Kidney tubule cell (primary cell): ENCODE data around the gene MBD3L4.
"Not testable (repeated sequence)": the region's sequence is repeated elsewhere in the genome, so short reads cannot be mapped to it uniquely, and the experiment has no call there.

Experiments
- DNase-seq: peaks from one replicate; pipeline ENCODE4 v3.0.0-alpha.2; 2018; ENCODE audit warnings: low spot score

Gene MBD3L4

DNA sequence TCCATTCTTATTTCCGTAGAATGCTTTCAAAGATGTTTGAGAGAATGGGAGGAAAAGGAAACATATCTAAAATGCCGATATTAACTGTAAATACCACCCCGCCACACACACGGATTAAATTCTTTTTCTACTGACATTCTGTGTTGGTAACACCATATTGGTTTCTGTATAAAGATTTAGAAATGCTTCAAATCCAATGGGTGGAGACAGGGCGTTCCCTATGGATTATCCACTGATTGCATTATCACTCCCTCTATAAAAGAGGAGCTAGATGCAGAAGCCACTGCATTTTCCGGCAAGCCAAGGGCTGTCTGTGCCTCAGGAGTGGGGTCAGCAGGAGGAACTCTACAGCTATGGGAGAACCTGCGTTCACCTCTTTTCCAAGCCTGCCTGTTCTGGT is 9.0 kb upstream of the MBD3L4 start, which contains the start of gene MBD3L2:
TSS of gene MBD3L2 (plus strand) at position 301 of the 400 bp plus-strand sequence. CDS start at position 354, 53 bp downstream.
- not testable (repeated sequence) for DNase-seq

GRCh38 chr19:7041563-7041962 is 1.6 kb upstream of the MBD3L4 start:
- DNase-seq: not testable (repeated sequence)

DNA sequence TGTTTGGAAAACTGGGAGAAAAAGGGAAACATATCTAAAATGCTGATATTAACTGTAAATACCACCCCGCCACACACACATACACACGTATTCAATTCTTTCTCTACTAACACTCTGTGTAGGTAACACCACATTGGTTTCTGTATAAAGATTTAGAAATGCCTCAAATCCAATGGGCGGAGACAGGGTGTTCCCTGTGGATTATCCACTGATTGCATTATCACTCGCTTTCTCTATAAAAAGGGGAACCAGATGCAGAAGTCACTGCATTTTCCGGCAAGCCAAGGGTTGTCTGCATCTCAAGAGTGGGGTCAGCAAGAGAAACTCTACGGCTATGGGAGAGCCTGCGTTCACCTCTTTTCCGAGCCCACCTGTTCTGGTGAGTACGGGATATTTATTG is 9.7 kb downstream of the MBD3L4 start, which contains the start of gene MBD3L5:
TSS of gene MBD3L5 (plus strand) at position 301 of the 400 bp plus-strand sequence. CDS start at position 335, 34 bp downstream.
- not testable (repeated sequence) for DNase-seq

- not testable (repeated sequence) for DNase-seq
These were observed 11.2 kb downstream of the MBD3L4 start for GRCh38 chr19:7028790-7029189.

DNA sequence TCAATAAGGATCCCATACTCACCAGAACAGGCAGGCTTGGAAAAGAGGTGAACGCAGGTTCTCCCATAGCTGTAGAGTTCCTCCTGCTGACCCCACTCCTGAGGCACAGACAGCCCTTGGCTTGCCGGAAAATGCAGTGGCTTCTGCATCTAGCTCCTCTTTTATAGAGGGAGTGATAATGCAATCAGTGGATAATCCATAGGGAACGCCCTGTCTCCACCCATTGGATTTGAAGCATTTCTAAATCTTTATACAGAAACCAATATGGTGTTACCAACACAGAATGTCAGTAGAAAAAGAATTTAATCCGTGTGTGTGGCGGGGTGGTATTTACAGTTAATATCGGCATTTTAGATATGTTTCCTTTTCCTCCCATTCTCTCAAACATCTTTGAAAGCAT is 18.6 kb downstream of the MBD3L4 start, which contains the start of gene MBD3L2B:
TSS of gene MBD3L2B (minus strand) at position 101 of the 400 bp plus-strand sequence. CDS start at position 67, 34 bp downstream.
- DNase-seq: not testable (repeated sequence)

- DNase-seq: no peak
These were observed 21.2 kb downstream of the MBD3L4 start for GRCh38 chr19:7018828-7019227.

DNA sequence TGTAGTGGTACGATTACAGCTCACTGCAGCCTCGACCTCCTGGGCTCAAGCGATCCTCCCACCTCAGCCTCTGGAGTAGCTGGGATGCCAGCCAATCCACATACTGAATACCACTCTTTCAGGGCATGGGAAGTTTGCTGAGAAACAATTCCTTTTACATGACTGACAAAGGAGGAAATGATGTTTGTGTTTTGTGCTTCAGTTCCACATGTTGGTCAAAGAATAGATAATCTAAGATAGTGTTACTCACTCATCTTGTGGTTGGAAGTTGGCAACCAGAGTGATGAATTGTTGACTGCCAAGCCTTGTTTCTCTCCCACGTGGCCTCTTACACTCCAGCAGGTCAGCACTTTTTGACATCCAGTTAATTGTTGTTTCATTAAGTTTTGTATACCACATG is 26.3 kb downstream of the MBD3L4 start:
- DNase-seq: peak; percentile 88

DNA sequence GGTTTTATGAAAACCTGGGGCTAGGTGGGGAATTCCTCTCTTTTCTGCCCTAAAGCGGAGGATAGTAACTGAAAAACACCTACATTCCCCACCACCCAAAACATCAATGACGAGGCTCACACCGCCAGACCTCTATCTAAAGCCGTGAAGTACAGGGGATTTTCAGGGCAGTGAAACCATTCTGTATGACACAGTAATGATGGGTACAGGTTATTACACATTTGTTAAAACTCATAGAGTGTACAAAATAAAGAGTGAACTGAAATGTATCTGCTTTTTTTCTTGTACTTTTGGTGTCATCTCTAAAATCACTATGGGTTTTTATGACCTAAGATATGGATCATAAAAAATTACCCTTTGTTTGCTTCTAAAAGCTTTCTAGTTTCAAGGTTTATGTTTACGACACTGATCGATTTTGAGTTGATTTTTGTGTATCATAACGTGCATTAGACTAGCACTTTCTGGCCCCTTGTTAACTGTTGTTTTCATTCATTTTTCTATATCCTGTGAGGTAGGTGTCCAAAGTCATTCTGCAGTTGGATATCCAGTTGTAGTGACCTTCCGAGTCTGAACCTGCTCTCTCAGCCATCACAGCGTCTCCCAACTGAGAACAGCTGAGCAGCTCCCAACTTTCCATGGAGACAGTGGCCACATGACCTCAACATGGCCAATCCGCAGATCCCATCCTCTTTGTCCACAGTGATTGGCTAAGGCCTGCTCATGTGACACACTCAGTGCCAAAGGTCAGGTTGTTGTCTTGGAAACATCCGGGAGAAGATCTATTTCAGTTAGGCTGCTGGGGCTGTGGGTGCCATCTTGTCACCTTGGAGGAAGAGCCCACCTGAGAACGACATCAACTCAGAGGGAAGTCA is 29.0 kb downstream of the MBD3L4 start:
- DNase-seq: no peak

GRCh38 chr19:7007859-7008258 is 32.1 kb downstream of the MBD3L4 start:
- DNase-seq: no peak

DNA sequence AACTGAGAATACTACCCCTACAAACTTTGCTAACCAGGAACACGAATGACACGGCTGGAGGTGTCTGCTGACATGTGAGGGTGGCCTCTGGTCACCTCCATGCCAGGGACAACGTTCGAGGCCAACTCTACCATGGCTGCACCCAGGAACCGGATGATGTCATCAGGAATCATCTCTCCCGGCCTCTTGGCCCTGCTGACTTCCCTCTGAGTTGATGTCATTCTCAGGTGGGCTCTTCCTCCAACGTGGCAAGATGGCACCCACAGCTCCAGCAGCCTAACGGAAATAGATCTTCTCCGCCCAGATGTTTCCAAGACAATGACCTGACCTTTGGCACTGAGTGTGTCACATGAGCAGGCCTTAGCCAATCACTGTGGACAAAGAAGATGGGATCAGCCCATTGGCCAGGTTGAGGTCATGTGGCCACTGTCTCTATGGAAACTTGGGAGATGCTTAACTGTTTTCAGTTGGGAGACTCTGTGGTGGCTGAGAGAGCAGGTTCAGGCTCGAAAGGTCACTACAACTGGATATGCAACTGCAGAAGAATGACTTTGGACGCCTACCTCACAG is 33.8 kb downstream of the MBD3L4 start:
- DNase-seq: no peak

DNA sequence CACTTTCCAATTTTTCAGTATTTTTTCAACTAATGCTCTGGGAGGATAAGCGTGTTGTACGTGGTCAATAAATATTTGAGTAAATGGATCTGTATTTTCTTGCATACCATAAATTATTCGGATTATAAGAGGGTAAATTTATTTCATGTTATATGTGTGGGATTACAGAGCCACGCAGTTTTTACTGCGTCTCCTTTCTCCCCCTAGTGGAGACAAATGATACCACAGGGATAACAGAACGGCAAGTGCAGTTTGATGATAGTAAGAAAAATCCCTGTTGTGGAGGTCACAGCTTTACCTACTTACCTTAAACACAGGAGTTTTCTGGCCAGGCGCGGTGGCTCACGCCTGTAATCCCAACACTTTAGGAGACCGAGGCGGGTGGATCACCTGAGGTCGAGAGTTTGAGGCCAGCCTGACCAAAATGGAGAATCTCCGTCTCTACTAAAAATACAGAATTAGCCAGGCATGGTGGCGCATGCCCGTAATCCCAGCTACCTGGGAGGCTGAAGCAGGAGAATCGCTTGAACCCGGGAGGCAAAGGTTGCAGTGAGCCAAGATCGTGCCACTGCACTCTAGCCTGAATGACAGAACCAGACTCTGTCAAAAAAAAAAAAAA is 35.6 kb downstream of the MBD3L4 start:
- DNase-seq: peak; percentile 37

DNA sequence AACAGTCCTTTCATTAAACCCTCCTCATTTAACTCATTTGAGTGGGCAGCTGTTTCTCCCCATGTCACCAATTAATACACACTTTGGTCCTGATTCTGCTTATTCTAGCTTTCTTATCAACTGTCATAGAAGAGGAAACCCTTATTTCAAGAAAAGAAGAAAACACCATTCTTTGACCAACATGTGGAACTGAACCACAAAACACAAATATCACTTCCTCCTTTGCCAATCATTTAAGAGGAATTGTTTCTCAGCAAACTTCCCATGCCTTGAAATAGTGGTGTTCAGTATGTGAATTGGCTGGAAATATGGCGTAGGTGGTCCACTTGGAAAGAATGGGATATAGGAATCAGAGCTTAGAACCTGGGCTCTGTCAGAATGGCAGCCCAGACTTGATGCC is 39.2 kb downstream of the MBD3L4 start:
- no peak for DNase-seq

GRCh38 chr19:7000333-7000732 is 39.6 kb downstream of the MBD3L4 start:
- DNase-seq: no peak

DNA sequence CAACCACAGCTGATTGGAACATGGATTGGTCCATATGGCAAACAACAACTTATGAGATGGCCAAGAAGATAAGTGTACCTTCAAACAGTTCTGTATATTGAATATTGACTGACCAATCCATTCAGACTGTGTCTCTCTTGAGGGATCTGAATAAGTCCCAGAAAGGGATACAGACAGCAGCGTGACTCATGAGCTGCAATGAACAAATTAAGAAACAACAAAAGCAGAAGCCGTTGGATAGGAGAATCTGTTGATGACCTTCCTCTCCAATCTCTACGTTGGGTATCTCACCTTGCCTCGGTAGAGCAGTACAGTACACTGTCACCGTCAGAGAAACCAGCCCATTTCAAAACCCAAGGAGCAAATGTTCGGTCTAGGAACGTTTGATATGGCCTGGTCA is 40.0 kb downstream of the MBD3L4 start:
- DNase-seq: no peak

- no peak for DNase-seq
These were observed 42.1 kb downstream of the MBD3L4 start for GRCh38 chr19:6997679-6998445.

GRCh38 chr19:6996810-6997209 is 43.2 kb downstream of the MBD3L4 start:
- no peak for DNase-seq

- no peak for DNase-seq
These were observed 44.9 kb downstream of the MBD3L4 start for GRCh38 chr19:6995054-6995453.

DNA sequence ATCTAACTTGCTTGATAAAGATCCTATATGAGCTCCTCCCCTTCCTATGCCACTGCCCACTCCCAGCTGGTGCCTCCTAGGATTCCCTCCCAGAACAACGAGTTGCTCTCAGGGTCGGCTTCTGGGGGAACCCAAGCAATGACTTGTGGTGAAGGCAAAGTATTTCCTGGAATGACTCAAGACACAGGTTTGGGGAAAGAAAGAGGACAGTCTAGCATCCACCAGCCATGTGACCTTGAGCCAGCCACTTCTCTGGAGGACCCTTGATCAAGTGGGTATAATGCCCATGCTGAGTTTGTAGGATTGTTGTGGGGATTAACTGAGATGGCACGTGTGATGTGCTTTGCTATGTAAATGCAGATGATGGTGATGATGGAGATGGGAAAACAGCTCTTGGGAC is 51.7 kb downstream of the MBD3L4 start:
- no peak for DNase-seq

- DNase-seq: no peak
These were observed 52.1 kb downstream of the MBD3L4 start for GRCh38 chr19:6987850-6988249.
